ENCODE results near the gene MDM2. TPM values are rescaled to one million over a fixed set of nuclear protein-coding genes. Genes with fewer than 3 reads are reported as not detected.

The MDM2 gene
- total and polyA plus RNA-seq, 10 of the 15 experiments (the other 5 are each of a cell fraction or from before 2014, with no cell fraction given): 48.2 to 174 (median 85.0) TPM

DNA sequence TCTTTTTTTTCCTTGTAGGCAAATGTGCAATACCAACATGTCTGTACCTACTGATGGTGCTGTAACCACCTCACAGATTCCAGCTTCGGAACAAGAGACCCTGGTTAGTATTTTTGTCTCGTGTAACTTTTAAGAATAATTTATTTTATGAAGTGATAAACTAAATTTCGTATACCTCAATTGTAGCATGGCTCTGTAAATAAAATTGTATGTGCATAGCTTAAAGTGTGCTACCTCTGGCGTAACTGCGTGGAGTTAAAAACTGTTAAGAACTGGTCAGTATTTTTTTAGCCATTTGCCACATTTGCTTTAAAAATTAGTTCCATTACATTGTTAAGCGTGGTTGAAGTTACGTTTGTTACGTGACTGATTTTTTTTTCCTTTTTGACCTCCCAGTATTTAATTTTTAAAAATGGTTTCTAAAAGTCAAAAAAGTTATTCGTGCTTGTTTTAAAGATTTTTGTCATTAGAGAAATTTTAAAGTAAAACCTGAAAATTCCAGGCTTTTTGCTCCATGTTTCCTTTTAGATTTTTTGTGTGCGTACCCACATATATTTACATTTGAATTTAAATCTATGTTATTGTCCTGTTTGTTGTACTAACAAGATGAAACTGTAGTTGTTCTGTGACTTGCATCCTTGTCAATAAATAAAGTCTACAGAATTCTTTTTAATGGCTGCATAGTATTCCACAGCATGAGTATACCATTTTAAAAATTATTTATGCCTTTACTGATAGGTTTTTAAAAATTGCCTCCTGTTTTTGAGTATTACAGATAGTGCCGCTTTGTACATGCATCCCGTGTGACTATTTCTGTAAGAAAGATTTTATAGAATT lies 1.4 kb downstream of the MDM2 start (continued):
- TF ChIP-seq SUPT20H (IDR thresholded peaks at IDR 0.05; ENCODE audit: borderline replicate concordance, control insufficient read depth, low read depth, low read length): no peak
- TF ChIP-seq SREBF2 (IDR thresholded peaks at IDR 0.05; ENCODE audit: low read length): no peak
- TF ChIP-seq, protein P1, sequence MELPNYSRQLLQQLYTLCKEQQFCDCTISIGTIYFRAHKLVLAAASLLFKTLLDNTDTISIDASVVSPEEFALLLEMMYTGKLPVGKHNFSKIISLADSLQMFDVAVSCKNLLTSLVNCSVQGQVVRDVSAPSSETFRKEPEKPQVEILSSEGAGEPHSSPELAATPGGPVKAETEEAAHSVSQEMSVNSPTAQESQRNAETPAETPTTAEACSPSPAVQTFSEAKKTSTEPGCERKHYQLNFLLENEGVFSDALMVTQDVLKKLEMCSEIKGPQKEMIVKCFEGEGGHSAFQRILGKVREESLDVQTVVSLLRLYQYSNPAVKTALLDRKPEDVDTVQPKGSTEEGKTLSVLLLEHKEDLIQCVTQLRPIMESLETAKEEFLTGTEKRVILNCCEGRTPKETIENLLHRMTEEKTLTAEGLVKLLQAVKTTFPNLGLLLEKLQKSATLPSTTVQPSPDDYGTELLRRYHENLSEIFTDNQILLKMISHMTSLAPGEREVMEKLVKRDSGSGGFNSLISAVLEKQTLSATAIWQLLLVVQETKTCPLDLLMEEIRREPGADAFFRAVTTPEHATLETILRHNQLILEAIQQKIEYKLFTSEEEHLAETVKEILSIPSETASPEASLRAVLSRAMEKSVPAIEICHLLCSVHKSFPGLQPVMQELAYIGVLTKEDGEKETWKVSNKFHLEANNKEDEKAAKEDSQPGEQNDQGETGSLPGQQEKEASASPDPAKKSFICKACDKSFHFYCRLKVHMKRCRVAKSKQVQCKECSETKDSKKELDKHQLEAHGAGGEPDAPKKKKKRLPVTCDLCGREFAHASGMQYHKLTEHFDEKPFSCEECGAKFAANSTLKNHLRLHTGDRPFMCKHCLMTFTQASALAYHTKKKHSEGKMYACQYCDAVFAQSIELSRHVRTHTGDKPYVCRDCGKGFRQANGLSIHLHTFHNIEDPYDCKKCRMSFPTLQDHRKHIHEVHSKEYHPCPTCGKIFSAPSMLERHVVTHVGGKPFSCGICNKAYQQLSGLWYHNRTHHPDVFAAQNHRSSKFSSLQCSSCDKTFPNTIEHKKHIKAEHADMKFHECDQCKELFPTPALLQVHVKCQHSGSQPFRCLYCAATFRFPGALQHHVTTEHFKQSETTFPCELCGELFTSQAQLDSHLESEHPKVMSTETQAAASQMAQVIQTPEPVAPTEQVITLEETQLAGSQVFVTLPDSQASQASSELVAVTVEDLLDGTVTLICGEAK (IDR thresholded peaks at IDR 0.05; ENCODE audit: borderline replicate concordance): peak; percentile 76
- 0 out of 2 replicates have a peak, but pooled peaks have one; percentile 5 for TF ChIP-seq ZBED1 (IDR thresholded peaks at IDR 0.05; ENCODE audit: borderline replicate concordance)
- TF ChIP-seq NRF1 (conservative IDR thresholded peaks at IDR 0.05; ENCODE audit: low read depth, low read length): no peak
- TF ChIP-seq CEBPB (IDR thresholded peaks at IDR 0.05; ENCODE audit: borderline replicate concordance in 1 of 2, low read depth in 2 of 2, low read length in 2 of 2): no peak
- no peak for TF ChIP-seq BCL11A (IDR thresholded peaks at IDR 0.05; ENCODE audit: low read depth, low read length)
- TF ChIP-seq CHD1 (IDR thresholded peaks at IDR 0.05; ENCODE audit: low read depth, low read length): no peak
- TF ChIP-seq LARP7 (IDR thresholded peaks at IDR 0.05): no peak
- no peak for TF ChIP-seq SMC3 (IDR thresholded peaks at IDR 0.05; ENCODE audit: borderline replicate concordance, low read length)
- no peak for TF ChIP-seq CEBPZ (IDR thresholded peaks at IDR 0.05; ENCODE audit: low read depth, low read length)
- TF ChIP-seq BACH1 (IDR thresholded peaks at IDR 0.05; ENCODE audit: borderline replicate concordance): no peak
- no peak for TF ChIP-seq BMI1 (IDR thresholded peaks at IDR 0.05; ENCODE audit: borderline replicate concordance)
- TF ChIP-seq, protein P2, sequence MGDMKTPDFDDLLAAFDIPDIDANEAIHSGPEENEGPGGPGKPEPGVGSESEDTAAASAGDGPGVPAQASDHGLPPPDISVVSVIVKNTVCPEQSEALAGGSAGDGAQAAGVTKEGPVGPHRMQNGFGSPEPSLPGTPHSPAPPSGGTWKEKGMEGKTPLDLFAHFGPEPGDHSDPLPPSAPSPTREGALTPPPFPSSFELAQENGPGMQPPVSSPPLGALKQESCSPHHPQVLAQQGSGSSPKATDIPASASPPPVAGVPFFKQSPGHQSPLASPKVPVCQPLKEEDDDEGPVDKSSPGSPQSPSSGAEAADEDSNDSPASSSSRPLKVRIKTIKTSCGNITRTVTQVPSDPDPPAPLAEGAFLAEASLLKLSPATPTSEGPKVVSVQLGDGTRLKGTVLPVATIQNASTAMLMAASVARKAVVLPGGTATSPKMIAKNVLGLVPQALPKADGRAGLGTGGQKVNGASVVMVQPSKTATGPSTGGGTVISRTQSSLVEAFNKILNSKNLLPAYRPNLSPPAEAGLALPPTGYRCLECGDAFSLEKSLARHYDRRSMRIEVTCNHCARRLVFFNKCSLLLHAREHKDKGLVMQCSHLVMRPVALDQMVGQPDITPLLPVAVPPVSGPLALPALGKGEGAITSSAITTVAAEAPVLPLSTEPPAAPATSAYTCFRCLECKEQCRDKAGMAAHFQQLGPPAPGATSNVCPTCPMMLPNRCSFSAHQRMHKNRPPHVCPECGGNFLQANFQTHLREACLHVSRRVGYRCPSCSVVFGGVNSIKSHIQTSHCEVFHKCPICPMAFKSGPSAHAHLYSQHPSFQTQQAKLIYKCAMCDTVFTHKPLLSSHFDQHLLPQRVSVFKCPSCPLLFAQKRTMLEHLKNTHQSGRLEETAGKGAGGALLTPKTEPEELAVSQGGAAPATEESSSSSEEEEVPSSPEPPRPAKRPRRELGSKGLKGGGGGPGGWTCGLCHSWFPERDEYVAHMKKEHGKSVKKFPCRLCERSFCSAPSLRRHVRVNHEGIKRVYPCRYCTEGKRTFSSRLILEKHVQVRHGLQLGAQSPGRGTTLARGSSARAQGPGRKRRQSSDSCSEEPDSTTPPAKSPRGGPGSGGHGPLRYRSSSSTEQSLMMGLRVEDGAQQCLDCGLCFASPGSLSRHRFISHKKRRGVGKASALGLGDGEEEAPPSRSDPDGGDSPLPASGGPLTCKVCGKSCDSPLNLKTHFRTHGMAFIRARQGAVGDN (IDR thresholded peaks at IDR 0.05): no peak
- no peak for TF ChIP-seq MXI1 (IDR thresholded peaks at IDR 0.05; ENCODE audit: low read depth, low read length)

Measured in GM12878 (cell line).